ENCODE data around the gene LCN15. TPM values are rescaled to one million over a fixed set of nuclear protein-coding genes. Genes with fewer than 3 reads are reported as not detected.

LCN15 gene
- total and polyA plus RNA-seq, 9 donors = not detected

GRCh38 chr9:136735812-136736480 lies 28.4 kb downstream of the LCN15 start:
- intact Hi-C loops (cut with DNase I) = no loop called here
- TF ChIP-seq EP300 (IDR thresholded peaks at IDR 0.05) (no peak), CTCF (IDR thresholded peaks at IDR 0.05) (no peak), POLR2A (IDR thresholded peaks at IDR 0.05) (no peak)

GRCh38 chr9:136734837-136735496 lies 29.4 kb downstream of the LCN15 start:
- H3K4me1 ChIP-seq (ENCODE audit: insufficient read depth) = no peaks in the 10 kb centered on the region
- intact Hi-C loops (cut with DNase I) = no loop called here
- no peaks in the 10 kb centered on the region for H3K9me3 ChIP-seq
- no peak overlapping the region for H3K4me3 ChIP-seq
- H3K36me3 ChIP-seq = no peaks in the 10 kb centered on the region
- DNase-seq = no peak
- H3K27ac ChIP-seq = no peak overlapping the region
- WGBS, 3 donors = 78 to 80% (median 79%) methylated on average over 12 of the region's 12 CpGs
- no peaks in the 10 kb centered on the region for H3K27me3 ChIP-seq
- TF ChIP-seq EP300 (IDR thresholded peaks at IDR 0.05) = no peak
- TF ChIP-seq CTCF (IDR thresholded peaks at IDR 0.05) = no peak
- no peak for TF ChIP-seq POLR2A (IDR thresholded peaks at IDR 0.05)

More at GRCh38 chr9:136735812-136736480, 28.4 kb downstream of the LCN15 start:
- peaks cover under 1% of the 10 kb centered on the region for H3K4me1 ChIP-seq (ENCODE audit: insufficient read depth)
- no peaks in the 10 kb centered on the region for H3K27me3 ChIP-seq
- no peak overlapping the region for H3K4me3 ChIP-seq
- H3K9me3 ChIP-seq = no peaks in the 10 kb centered on the region
- WGBS, 3 donors = 60 to 67% (median 66%) methylated on average over 18 to 21 of the region's 21 CpGs
- no peak for DNase-seq
- H3K27ac ChIP-seq = no peak overlapping the region
- H3K36me3 ChIP-seq = no peaks in the 10 kb centered on the region

- 67 to 71% (median 70%) methylated on average over 12 of the region's 12 CpGs for WGBS, 3 donors
Measured at GRCh38 chr9:136733611-136734010, 30.7 kb downstream of the LCN15 start.

More at GRCh38 chr9:136733611-136734010, 30.7 kb downstream of the LCN15 start:
- Histone ChIP-seq H3K36me3 (no peaks in the 10 kb centered on the region), H3K27ac (no peak overlapping the region), H3K4me3 (no peak overlapping the region), H3K4me1 (ENCODE audit: insufficient read depth) (peaks cover 3% of the 10 kb centered on the region), H3K9me3 (no peaks in the 10 kb centered on the region), H3K27me3 (no peaks in the 10 kb centered on the region)
- intact Hi-C loops (cut with DNase I) = no loop called here
- no peak for TF ChIP-seq CTCF (IDR thresholded peaks at IDR 0.05)
- TF ChIP-seq POLR2A (IDR thresholded peaks at IDR 0.05) = no peak
- TF ChIP-seq EP300 (IDR thresholded peaks at IDR 0.05) = no peak
- no peak for DNase-seq

Data from ovary (tissue), 9 donors.